Measurements from ENCODE around the gene ADRA2C.

DNA sequence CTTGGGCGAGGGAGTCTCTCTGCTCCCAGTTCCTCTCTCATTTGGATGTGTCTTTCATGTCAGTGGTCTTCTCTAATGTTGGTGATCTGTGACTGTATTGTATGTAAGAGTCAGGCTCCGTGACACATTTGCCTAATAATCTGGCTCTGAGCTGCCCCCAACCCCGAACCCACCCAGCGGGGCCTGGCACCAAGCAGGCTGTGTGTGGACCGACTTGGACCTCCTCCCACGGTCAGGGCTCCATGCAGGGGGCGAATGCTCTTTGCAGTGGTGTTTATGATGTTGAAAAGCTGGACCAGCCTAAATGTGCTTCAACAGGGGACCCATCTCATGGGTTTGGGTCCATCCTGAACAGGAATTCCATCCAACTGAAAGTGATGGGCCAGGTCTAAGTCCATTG, 47.0 kb upstream of the ADRA2C start:
- TF ChIP-seq ZNF165 (CRISPR knock-in tag; IDR thresholded peaks at IDR 0.05; ENCODE audit: borderline replicate concordance) (no peak), ZBED1 (IDR thresholded peaks at IDR 0.05) (no peak), POLR2A (conservative IDR thresholded peaks at IDR 0.05) (no peak)

All from K562 (cell line).